Stomach smooth muscle (tissue), 2 donors: ENCODE measurements around the gene CEP72.

Source experiments
- H3K27ac ChIP-seq: one replicate; pipeline ENCODE4 v1.7.0; 2013; ENCODE audit warnings: mild to moderate bottlenecking, low read length, inconsistent platforms
- H3K27me3 ChIP-seq, 2 donors: one replicate each; pipeline ENCODE4 v1.7.0; 2013; ENCODE audit warnings: low read length in 2 of 2; ENCODE audit not compliant: insufficient read depth in 2 of 2, control insufficient read depth in 1 of 2
- H3K36me3 ChIP-seq, 2 donors: one replicate each; pipeline ENCODE4 v1.7.0; 2013; ENCODE audit warnings: low read length in 2 of 2; ENCODE audit not compliant: control insufficient read depth in 2 of 2, insufficient read depth in 2 of 2
- H3K4me1 ChIP-seq: one replicate; pipeline ENCODE4 v1.7.0; 2013; ENCODE audit warnings: low read length; ENCODE audit not compliant: control insufficient read depth, insufficient read depth
- H3K4me3 ChIP-seq, 2 donors: one replicate each; pipeline ENCODE4 v1.7.0; 2013; ENCODE audit warnings: low read length in 2 of 2
- H3K9ac ChIP-seq, 2 donors: one replicate each; pipeline ENCODE4 v1.7.0; 2013; ENCODE audit warnings: low read length in 2 of 2, mild to moderate bottlenecking in 1 of 2
- H3K9me3 ChIP-seq, 2 donors: one replicate each; pipeline ENCODE4 v1.7.0; 2013; ENCODE audit warnings: low read length in 2 of 2; ENCODE audit not compliant: control insufficient read depth in 2 of 2
- donor health status: healthy.
- donor health status: Pancreatic carcinoma.

Gene CEP72

GRCh38 chr5:639253-639530 is 27.1 kb downstream of the CEP72 start:
- no peak overlapping the region for H3K9ac ChIP-seq
- H3K27ac ChIP-seq, result no peak overlapping the region
- H3K4me3 ChIP-seq, result no peak overlapping the region
- peaks cover 17 to 19% of the 10 kb centered on the region in 2 donors for H3K36me3 ChIP-seq
- H3K9me3 ChIP-seq, result no peaks in the 10 kb centered on the region
- no peaks in the 10 kb centered on the region for H3K4me1 ChIP-seq
- H3K27me3 ChIP-seq, result no peaks in the 10 kb centered on the region

GRCh38 chr5:639584-640213 is 27.6 kb downstream of the CEP72 start:
- H3K9me3 ChIP-seq, result no peaks in the 10 kb centered on the region
- no peak overlapping the region for H3K4me3 ChIP-seq
- H3K9ac ChIP-seq, result no peak overlapping the region
- H3K27ac ChIP-seq, result no peak overlapping the region
- H3K27me3 ChIP-seq, result no peaks in the 10 kb centered on the region
- no peaks in the 10 kb centered on the region for H3K4me1 ChIP-seq
- peaks cover 17 to 19% of the 10 kb centered on the region in 2 donors for H3K36me3 ChIP-seq

- H3K4me1 ChIP-seq, result no peaks in the 10 kb centered on the region
- no peak overlapping the region for H3K9ac ChIP-seq
- no peaks in the 10 kb centered on the region for H3K9me3 ChIP-seq
- no peak overlapping the region for H3K27ac ChIP-seq
- H3K27me3 ChIP-seq, result no peaks in the 10 kb centered on the region
- no peak overlapping the region for H3K4me3 ChIP-seq
- peaks cover 16% of the 10 kb centered on the region in 2 donors for H3K36me3 ChIP-seq
Observed at GRCh38 chr5:640461-641330, 28.6 kb downstream of the CEP72 start.

- Histone ChIP-seq H3K9ac (no peak overlapping the region), H3K9me3 (no peaks in the 10 kb centered on the region), H3K36me3 (peaks cover 12 to 13% of the 10 kb centered on the region in 2 donors), H3K27me3 (no peaks in the 10 kb centered on the region), H3K4me3 (no peak overlapping the region), H3K27ac (no peak overlapping the region), H3K4me1 (no peaks in the 10 kb centered on the region)
Observed at GRCh38 chr5:641331-641765, 29.2 kb downstream of the CEP72 start.

- no peak overlapping the region for H3K27ac ChIP-seq
- no peaks in the 10 kb centered on the region for H3K4me1 ChIP-seq
- H3K4me3 ChIP-seq, result no peak overlapping the region
- no peaks in the 10 kb centered on the region for H3K27me3 ChIP-seq
- H3K9me3 ChIP-seq, result no peaks in the 10 kb centered on the region
- no peak overlapping the region for H3K9ac ChIP-seq
- H3K36me3 ChIP-seq, result peaks cover 10 to 11% of the 10 kb centered on the region in 2 donors
Observed at GRCh38 chr5:642481-642880, 30.3 kb downstream of the CEP72 start.

GRCh38 chr5:643351-643801 is 31.2 kb downstream of the CEP72 start:
- Histone ChIP-seq H3K27me3 (no peaks in the 10 kb centered on the region), H3K4me3 (no peak overlapping the region), H3K36me3 (peaks cover 7 to 12% of the 10 kb centered on the region in 2 donors), H3K9ac (no peak overlapping the region), H3K4me1 (no peaks in the 10 kb centered on the region), H3K9me3 (no peaks in the 10 kb centered on the region), H3K27ac (no peak overlapping the region)

- Histone ChIP-seq H3K27ac (no peak overlapping the region), H3K4me1 (no peaks in the 10 kb centered on the region), H3K4me3 (no peak overlapping the region), H3K9me3 (no peaks in the 10 kb centered on the region), H3K9ac (no peak overlapping the region), H3K27me3 (no peaks in the 10 kb centered on the region), H3K36me3 (peaks cover 7 to 12% of the 10 kb centered on the region in 2 donors)
Observed at GRCh38 chr5:643811-644271, 31.7 kb downstream of the CEP72 start.

- no peaks in the 10 kb centered on the region for H3K4me1 ChIP-seq
- no peaks in the 10 kb centered on the region for H3K27me3 ChIP-seq
- no peaks in the 10 kb centered on the region for H3K9me3 ChIP-seq
- H3K9ac ChIP-seq, result no peak overlapping the region
- H3K36me3 ChIP-seq, result peaks cover 7 to 12% of the 10 kb centered on the region in 2 donors
- H3K27ac ChIP-seq, result no peak overlapping the region
- H3K4me3 ChIP-seq, result no peak overlapping the region
Observed at GRCh38 chr5:644509-644908, 32.4 kb downstream of the CEP72 start.

- Histone ChIP-seq H3K9me3 (no peaks in the 10 kb centered on the region), H3K36me3 (peaks cover 7 to 12% of the 10 kb centered on the region in 2 donors), H3K27me3 (no peaks in the 10 kb centered on the region), H3K4me1 (no peaks in the 10 kb centered on the region), H3K4me3 (no peak overlapping the region), H3K27ac (no peak overlapping the region), H3K9ac (no peak overlapping the region)
Observed at GRCh38 chr5:644971-645370, 32.8 kb downstream of the CEP72 start.

- H3K4me1 ChIP-seq, result no peaks in the 10 kb centered on the region
Observed at GRCh38 chr5:645421-645820, 33.3 kb downstream of the CEP72 start.

More at GRCh38 chr5:645421-645820, 33.3 kb downstream of the CEP72 start:
- Histone ChIP-seq H3K4me3 (no peak overlapping the region), H3K9me3 (no peaks in the 10 kb centered on the region), H3K36me3 (peaks cover 7 to 11% of the 10 kb centered on the region in 2 donors), H3K9ac (no peak overlapping the region), H3K27me3 (no peaks in the 10 kb centered on the region), H3K27ac (no peak overlapping the region)
